IPS-18a (cell line): ENCODE measurements around the gene SYPL2.

Source experiments
- H3K27ac ChIP-seq: one replicate; pipeline ENCODE4 v1.5.1; 2013; ENCODE audit warnings: low read length
- H3K27me3 ChIP-seq: one replicate; pipeline ENCODE4 v1.6.1; 2013; ENCODE audit warnings: mild to moderate bottlenecking, low read length; ENCODE audit not compliant: control insufficient read depth, insufficient read depth
- H3K36me3 ChIP-seq: one replicate; pipeline ENCODE4 v1.6.1; 2013; ENCODE audit warnings: low read depth, low read length; ENCODE audit not compliant: control insufficient read depth
- H3K4me1 ChIP-seq: one replicate; pipeline ENCODE4 v1.6.1; 2013; ENCODE audit warnings: low read depth, low read length; ENCODE audit not compliant: control insufficient read depth
- H3K4me3 ChIP-seq: one replicate; pipeline ENCODE4 v1.5.1; 2013; ENCODE audit warnings: low read length
- H3K9ac ChIP-seq: one replicate; pipeline ENCODE4 v1.6.1; 2013; ENCODE audit warnings: mild to moderate bottlenecking, low read length, moderate library complexity
- H3K9me3 ChIP-seq: one replicate; pipeline ENCODE4 v1.6.1; 2013; ENCODE audit warnings: low read depth, low read length; ENCODE audit not compliant: control insufficient read depth

SYPL2 gene

GRCh38 chr1:109523706-109524105 lies 57.4 kb downstream of the SYPL2 start:
- Histone ChIP-seq H3K27ac (no peak overlapping the region), H3K4me3 (no peak overlapping the region), H3K9ac (no peak overlapping the region), H3K9me3 (no peaks in the 10 kb centered on the region), H3K27me3 (no peaks in the 10 kb centered on the region), H3K36me3 (no peaks in the 10 kb centered on the region), H3K4me1 (no peaks in the 10 kb centered on the region)

- H3K36me3 ChIP-seq = no peaks in the 10 kb centered on the region
- H3K9me3 ChIP-seq = no peaks in the 10 kb centered on the region
- H3K4me3 ChIP-seq = no peak overlapping the region
- H3K9ac ChIP-seq = no peak overlapping the region
- H3K27ac ChIP-seq = no peak overlapping the region
- no peaks in the 10 kb centered on the region for H3K27me3 ChIP-seq
- no peaks in the 10 kb centered on the region for H3K4me1 ChIP-seq
Observed at GRCh38 chr1:109527098-109527811, 60.9 kb downstream of the SYPL2 start.

GRCh38 chr1:109527846-109528695 lies 61.7 kb downstream of the SYPL2 start:
- H3K27me3 ChIP-seq = no peaks in the 10 kb centered on the region
- no peak overlapping the region for H3K9ac ChIP-seq
- no peak overlapping the region for H3K27ac ChIP-seq
- no peaks in the 10 kb centered on the region for H3K9me3 ChIP-seq
- H3K4me3 ChIP-seq = no peak overlapping the region
- H3K4me1 ChIP-seq = peaks cover 2% of the 10 kb centered on the region
- H3K36me3 ChIP-seq = no peaks in the 10 kb centered on the region

GRCh38 chr1:109528712-109529111 lies 62.4 kb downstream of the SYPL2 start:
- Histone ChIP-seq H3K9me3 (no peaks in the 10 kb centered on the region), H3K4me1 (peaks cover 2% of the 10 kb centered on the region), H3K4me3 (no peak overlapping the region), H3K27me3 (no peaks in the 10 kb centered on the region), H3K36me3 (no peaks in the 10 kb centered on the region), H3K9ac (no peak overlapping the region), H3K27ac (no peak overlapping the region)

- no peaks in the 10 kb centered on the region for H3K27me3 ChIP-seq
- no peaks in the 10 kb centered on the region for H3K36me3 ChIP-seq
- H3K9me3 ChIP-seq = no peaks in the 10 kb centered on the region
- H3K9ac ChIP-seq = no peak overlapping the region
- H3K27ac ChIP-seq = no peak overlapping the region
- H3K4me1 ChIP-seq = peaks cover 2% of the 10 kb centered on the region
- no peak overlapping the region for H3K4me3 ChIP-seq
Observed at GRCh38 chr1:109529881-109530456, 63.6 kb downstream of the SYPL2 start.

- no peaks in the 10 kb centered on the region for H3K27me3 ChIP-seq
- no peak overlapping the region for H3K27ac ChIP-seq
- no peaks in the 10 kb centered on the region for H3K9me3 ChIP-seq
- H3K9ac ChIP-seq = no peak overlapping the region
- H3K4me3 ChIP-seq = no peak overlapping the region
- H3K4me1 ChIP-seq = peaks cover 2% of the 10 kb centered on the region
- H3K36me3 ChIP-seq = no peaks in the 10 kb centered on the region
Observed at GRCh38 chr1:109530457-109531087, 64.2 kb downstream of the SYPL2 start.

- H3K27ac ChIP-seq = no peak overlapping the region
- H3K9ac ChIP-seq = no peak overlapping the region
- H3K4me1 ChIP-seq = peaks cover 2% of the 10 kb centered on the region
- no peak overlapping the region for H3K4me3 ChIP-seq
- no peaks in the 10 kb centered on the region for H3K27me3 ChIP-seq
- H3K9me3 ChIP-seq = no peaks in the 10 kb centered on the region
- no peaks in the 10 kb centered on the region for H3K36me3 ChIP-seq
Observed at GRCh38 chr1:109531380-109531779, 65.0 kb downstream of the SYPL2 start.
